Calu3 (cell line): Measurements from ENCODE around the gene NKX1-1. TPM values are rescaled to one million over a fixed set of nuclear protein-coding genes. Genes with fewer than 3 reads are reported as not detected.

ENCODE experiments used
- BruUV-seq: library from RNA; stranded (reverse); fragments of 400-500 nt; replicated peaks from 2 replicates; lab custom pipeline; 2021; lab: Mats Ljungman, UMichigan
- CTCF ChIA-PET: fragments of 300-600 bp; sonication (Branson Sonifier 250); formaldehyde crosslinking; loops from one replicate; lab custom pipeline; 2022; ENCODE audit warnings: antibody characterized with exemption; lab: Charles Lee
- DNase-seq: peaks from one replicate; pipeline ENCODE4 v3.0.0; 2022
- H3K27ac Mint-ChIP-seq: one replicate; pipeline ENCODE4 v1.8.0; 2022; ENCODE audit warnings: mixed read lengths; ENCODE audit not compliant: unreplicated experiment
- H3K27me3 Mint-ChIP-seq: one replicate; pipeline ENCODE4 v1.8.0; 2022; ENCODE audit warnings: mixed read lengths; ENCODE audit not compliant: unreplicated experiment
- H3K36me3 Mint-ChIP-seq: one replicate; pipeline ENCODE4 v1.8.0; 2022; ENCODE audit warnings: mild to moderate bottlenecking, moderate library complexity, mixed read lengths; ENCODE audit not compliant: insufficient read depth, unreplicated experiment
- H3K4me1 Mint-ChIP-seq: one replicate; pipeline ENCODE4 v1.8.0; 2022; ENCODE audit warnings: mild to moderate bottlenecking, low read depth, mixed read lengths; ENCODE audit not compliant: unreplicated experiment
- H3K4me3 Mint-ChIP-seq: one replicate; pipeline ENCODE4 v1.8.0; 2022; ENCODE audit warnings: mild to moderate bottlenecking, low read depth, moderate library complexity, mixed read lengths; ENCODE audit not compliant: unreplicated experiment
- H3K9me3 Mint-ChIP-seq: one replicate; pipeline ENCODE4 v1.8.0; 2022; ENCODE audit warnings: low read depth, mixed read lengths; ENCODE audit not compliant: unreplicated experiment
- intact Hi-C: fragments of 100-400 bp; cut with micrococcal nuclease; formaldehyde crosslinking; loops from one replicate; pipeline ENCODE4 v1.10.0; 2022; ENCODE audit not compliant: unreplicated experiment
- total RNA-seq: library from RNA; stranded (reverse); gene quantifications from 2 replicates; pipeline ENCODE4 v1.2.3, GENCODE V29; 2022
- TF ChIP-seq, protein P1 (sequence below): fragments of 200-600 bp; IDR thresholded peaks from one replicate; pipeline ENCODE4 v1.8.0; 2022; ENCODE audit warnings: antibody characterized with exemption; ENCODE audit not compliant: unreplicated experiment

The NKX1-1 gene
- total RNA-seq, 1 experiment from 2014 or later, result not detected

DNA sequence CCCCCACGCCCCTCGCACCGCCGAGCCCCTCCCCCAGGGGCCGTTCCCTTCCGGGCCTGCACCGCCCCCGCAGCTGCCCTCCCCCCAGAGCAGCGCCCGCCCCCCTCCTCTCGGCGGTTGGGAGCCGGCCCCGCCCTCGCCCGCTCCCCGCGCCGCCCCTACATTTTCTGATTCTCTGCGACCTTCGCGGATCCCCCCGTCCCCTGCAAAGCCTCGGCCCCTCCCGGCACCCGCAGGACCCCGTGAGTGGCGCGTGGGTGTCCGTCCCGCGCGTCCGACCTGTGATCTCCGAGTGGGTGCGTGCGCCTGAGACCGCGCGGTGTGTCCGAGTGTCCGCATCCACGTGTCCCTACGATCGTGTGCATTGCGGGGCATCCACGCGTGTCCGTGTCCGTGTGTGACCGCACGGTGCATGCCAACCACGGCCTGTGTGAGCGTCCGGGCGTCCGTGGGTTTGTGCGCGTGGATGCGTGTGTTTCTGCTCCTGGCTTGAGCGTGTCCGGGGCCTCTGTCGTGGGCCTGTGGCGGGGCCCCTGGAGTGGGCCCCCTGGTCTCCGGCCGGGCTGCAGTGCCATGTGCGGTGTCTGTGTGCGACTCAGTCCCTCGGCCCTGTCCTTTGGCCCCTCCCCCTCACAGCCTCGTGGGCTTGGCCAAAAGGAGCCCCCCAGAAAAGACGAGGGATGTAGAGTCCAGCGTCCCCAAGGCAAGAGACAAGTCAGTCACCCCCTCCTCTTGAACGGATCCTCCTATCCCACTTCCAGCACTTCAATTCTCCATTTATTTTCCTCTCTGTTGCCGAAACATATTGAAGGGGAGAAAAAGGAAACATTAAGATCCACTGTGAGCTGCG is 8.8 kb upstream of the NKX1-1 start:
- Mint-ChIP-seq H3K4me1 (no peaks in the 10 kb centered on the region), H3K27me3 (peaks cover 58% of the 10 kb centered on the region)

GRCh38 chr4:1413687-1414479 is 7.6 kb upstream of the NKX1-1 start:
- intact Hi-C loops, result no loop called here
- no peaks in the 10 kb centered on the region for H3K9me3 Mint-ChIP-seq
- peaks cover 60% of the 10 kb centered on the region for H3K27me3 Mint-ChIP-seq
- CTCF ChIA-PET, result no interaction called here
- H3K36me3 Mint-ChIP-seq, result no peaks in the 10 kb centered on the region
- no peak overlapping the region for H3K4me3 Mint-ChIP-seq
- H3K4me1 Mint-ChIP-seq, result no peaks in the 10 kb centered on the region
- H3K27ac Mint-ChIP-seq, result no peak overlapping the region
- TF ChIP-seq, protein P1, sequence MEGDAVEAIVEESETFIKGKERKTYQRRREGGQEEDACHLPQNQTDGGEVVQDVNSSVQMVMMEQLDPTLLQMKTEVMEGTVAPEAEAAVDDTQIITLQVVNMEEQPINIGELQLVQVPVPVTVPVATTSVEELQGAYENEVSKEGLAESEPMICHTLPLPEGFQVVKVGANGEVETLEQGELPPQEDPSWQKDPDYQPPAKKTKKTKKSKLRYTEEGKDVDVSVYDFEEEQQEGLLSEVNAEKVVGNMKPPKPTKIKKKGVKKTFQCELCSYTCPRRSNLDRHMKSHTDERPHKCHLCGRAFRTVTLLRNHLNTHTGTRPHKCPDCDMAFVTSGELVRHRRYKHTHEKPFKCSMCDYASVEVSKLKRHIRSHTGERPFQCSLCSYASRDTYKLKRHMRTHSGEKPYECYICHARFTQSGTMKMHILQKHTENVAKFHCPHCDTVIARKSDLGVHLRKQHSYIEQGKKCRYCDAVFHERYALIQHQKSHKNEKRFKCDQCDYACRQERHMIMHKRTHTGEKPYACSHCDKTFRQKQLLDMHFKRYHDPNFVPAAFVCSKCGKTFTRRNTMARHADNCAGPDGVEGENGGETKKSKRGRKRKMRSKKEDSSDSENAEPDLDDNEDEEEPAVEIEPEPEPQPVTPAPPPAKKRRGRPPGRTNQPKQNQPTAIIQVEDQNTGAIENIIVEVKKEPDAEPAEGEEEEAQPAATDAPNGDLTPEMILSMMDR, result no peak
- no peak for DNase-seq
- BruUV-seq, result no TSS peak

More for the DNA sequence above, 8.8 kb upstream of the NKX1-1 start:
- no peak for DNase-seq
- Mint-ChIP-seq H3K9me3 (no peaks in the 10 kb centered on the region), H3K36me3 (no peaks in the 10 kb centered on the region), H3K27ac (no peak overlapping the region), H3K4me3 (no peak overlapping the region)
- no TSS peak for BruUV-seq
- TF ChIP-seq, protein P1, result no peak
- intact Hi-C loops, result no loop called here
- CTCF ChIA-PET, result interaction anchor here (0.6 to 0.8 kb wide), 2 partner anchors 29 to 92 kb away, joined by 3 read pairs; no protein-coding TSS in a partner anchor

DNA sequence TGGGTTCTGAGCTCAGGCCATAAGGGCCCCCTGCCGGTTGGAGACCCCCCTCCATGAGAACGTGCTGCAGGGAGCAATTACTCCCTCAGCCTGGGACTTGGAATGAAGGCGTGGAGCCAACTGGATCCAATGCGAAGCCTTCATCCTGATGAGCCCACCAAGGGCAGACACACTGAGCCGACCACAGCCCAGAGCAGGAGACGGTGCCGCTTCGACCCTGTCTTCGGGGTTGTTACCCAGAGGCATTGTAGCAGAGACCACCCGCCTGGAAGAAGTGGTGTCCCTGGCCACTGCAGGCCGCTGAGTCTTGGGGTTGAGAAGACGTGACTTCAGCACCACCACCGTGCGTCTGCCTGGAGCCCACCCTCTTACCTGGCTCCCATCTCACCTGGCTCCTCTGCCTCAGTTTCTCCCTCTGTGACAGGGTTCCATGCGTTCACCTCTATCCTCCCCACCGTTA is 7.0 kb upstream of the NKX1-1 start:
- H3K27me3 Mint-ChIP-seq, result peaks cover 60% of the 10 kb centered on the region
- DNase-seq, result no peak
- TF ChIP-seq, protein P1, result no peak
- H3K4me1 Mint-ChIP-seq, result no peaks in the 10 kb centered on the region
- no peak overlapping the region for H3K4me3 Mint-ChIP-seq
- no peaks in the 10 kb centered on the region for H3K9me3 Mint-ChIP-seq
- H3K36me3 Mint-ChIP-seq, result no peaks in the 10 kb centered on the region
- intact Hi-C loops, result no loop called here
- CTCF ChIA-PET, result no interaction called here
- no TSS peak for BruUV-seq
- H3K27ac Mint-ChIP-seq, result no peak overlapping the region

GRCh38 chr4:1412376-1413203 is 6.3 kb upstream of the NKX1-1 start:
- Mint-ChIP-seq H3K27ac (no peak overlapping the region), H3K4me1 (no peaks in the 10 kb centered on the region), H3K4me3 (no peak overlapping the region), H3K9me3 (no peaks in the 10 kb centered on the region), H3K36me3 (no peaks in the 10 kb centered on the region), H3K27me3 (peaks cover 59% of the 10 kb centered on the region)
- TF ChIP-seq, protein P1, result no peak
- intact Hi-C loops, result no loop called here
- CTCF ChIA-PET, result no interaction called here
- no peak for DNase-seq
- BruUV-seq, result no TSS peak
